GM12865 (cell line): ENCODE results near the gene PIK3CG.
A peak's percentile ranks its signal among the peaks of the same experiment; 100 is the strongest.

ENCODE experiments used
- DNase-seq: peaks from one replicate; pipeline ENCODE4 v3.0.0; 2010; ENCODE audit warnings: low read depth
- H3K4me3 ChIP-seq: 2 replicates; pipeline ENCODE4 v1.5.1; 2011; ENCODE audit warnings: mild to moderate bottlenecking, low read depth, low read length, control low read depth
- CTCF ChIP-seq: IDR thresholded peaks from 2 replicates; pipeline ENCODE4 v1.5.1; 2011; ENCODE audit warnings: low read length, control low read depth, low read depth, inconsistent platforms; ENCODE audit not compliant: insufficient read depth; ENCODE audit errors: missing control alignments

Gene PIK3CG

GRCh38 chr7:106858618-106859532 lies 6.2 kb upstream of the PIK3CG start:
- no peak for DNase-seq
- TF ChIP-seq CTCF, result no peak
- H3K4me3 ChIP-seq, result no peak overlapping the region

GRCh38 chr7:106862317-106863089 lies 2.6 kb upstream of the PIK3CG start:
- TF ChIP-seq CTCF, result no peak
- H3K4me3 ChIP-seq, result no peak overlapping the region
- DNase-seq, result no peak

- no peak for TF ChIP-seq CTCF
- DNase-seq, result no peak
Observed at GRCh38 chr7:106863274-106863997, 1.6 kb upstream of the PIK3CG start.

GRCh38 chr7:106864298-106865081 lies 592 bp upstream of the PIK3CG start:
- peak overlapping the region; percentile 48 for H3K4me3 ChIP-seq
- peak; percentile 61 for DNase-seq
- no peak for TF ChIP-seq CTCF

More at GRCh38 chr7:106863274-106863997, 1.6 kb upstream of the PIK3CG start:
- no peak overlapping the region for H3K4me3 ChIP-seq

GRCh38 chr7:106866298-106867281 lies 1.5 kb downstream of the PIK3CG start:
- peak; percentile 66 for DNase-seq
- no peak for TF ChIP-seq CTCF
- H3K4me3 ChIP-seq, result peak overlapping the region; percentile 48; the same call in 1 of the 2 replicates
